ENCODE results near the gene ZNF845.
"Not testable (repeated sequence)": the region's sequence is repeated elsewhere in the genome, so short reads cannot be mapped to it uniquely, and the experiment has no call there.

ZNF845 gene
- 62.7 to 88.9 (median 71.8) reads per million in 4 experiments for total RNA-seq

DNA sequence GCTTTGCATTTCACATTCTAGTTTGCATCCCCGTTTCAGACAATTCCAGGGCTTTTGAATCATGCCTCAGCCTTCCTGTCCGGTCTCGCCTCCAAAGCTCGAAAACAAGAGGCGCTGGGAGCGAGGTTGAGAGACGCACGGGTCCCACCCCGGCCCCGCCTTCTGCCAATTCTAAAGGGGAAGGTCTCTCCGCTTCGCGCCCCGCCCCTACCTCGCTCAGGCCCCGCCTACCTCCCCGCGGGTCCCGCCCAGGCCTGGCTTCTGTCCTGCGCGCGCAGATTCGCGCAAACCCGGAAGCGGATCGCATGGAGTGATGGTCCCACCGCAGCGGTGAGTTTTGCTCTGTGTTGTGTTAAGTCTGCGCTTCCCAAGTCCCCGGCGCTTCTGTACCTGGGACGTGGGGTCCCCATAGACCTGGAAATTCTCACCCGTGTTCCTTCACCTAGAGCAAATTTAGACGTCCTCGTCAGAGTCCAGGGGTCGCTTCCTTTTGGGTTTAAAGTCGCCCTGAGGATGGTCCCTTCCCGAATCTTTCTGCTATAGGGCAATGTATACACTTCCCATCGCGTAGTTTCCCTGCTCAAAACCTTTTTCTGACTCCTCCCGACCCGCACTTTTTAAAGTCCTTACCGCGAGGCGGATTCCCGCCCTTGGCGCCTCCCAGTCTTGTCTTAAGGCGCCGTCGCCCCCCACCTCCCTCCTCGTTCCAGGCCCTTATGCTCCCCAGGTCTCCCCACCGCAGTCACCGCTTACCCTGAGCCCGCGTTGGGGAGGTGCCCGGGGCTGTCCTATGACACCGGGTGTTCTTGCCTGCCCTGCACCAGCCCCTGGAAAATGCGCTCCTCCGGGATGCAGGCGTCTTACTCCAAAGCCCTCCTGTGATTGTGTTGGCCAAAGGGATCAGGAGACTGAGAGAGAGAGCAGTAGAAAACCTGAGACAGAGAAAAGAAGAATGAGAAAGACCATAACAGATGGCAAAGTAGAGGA, at the start of gene ZNF845:
Gene ZNF845, plus strand, starts transcription at position 287 of the 987 bp plus-strand sequence. CDS start 7,559 bp downstream, outside the sequence.
- peak; percentile 97 for DNase-seq

DNA sequence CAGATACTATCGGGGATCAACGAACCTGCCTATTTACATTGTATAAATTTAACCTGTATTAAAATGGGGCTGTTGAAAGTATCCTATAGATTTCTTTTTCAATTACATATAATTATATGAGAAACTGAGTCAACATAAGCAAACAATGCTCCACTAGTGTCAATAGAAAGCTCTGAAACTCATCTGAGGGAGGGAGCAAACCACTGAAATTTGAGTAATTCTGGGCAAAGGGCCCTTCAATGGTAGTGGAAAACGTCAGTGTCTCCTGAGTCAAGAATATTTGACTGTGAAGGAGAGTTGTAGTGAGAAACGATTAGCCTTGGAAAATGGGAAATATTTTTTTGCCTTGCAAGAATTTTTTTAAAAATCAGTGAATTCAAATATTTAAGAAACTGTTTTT, 48.5 kb upstream of the ZNF845 start:
- DNase-seq = no peak

DNA sequence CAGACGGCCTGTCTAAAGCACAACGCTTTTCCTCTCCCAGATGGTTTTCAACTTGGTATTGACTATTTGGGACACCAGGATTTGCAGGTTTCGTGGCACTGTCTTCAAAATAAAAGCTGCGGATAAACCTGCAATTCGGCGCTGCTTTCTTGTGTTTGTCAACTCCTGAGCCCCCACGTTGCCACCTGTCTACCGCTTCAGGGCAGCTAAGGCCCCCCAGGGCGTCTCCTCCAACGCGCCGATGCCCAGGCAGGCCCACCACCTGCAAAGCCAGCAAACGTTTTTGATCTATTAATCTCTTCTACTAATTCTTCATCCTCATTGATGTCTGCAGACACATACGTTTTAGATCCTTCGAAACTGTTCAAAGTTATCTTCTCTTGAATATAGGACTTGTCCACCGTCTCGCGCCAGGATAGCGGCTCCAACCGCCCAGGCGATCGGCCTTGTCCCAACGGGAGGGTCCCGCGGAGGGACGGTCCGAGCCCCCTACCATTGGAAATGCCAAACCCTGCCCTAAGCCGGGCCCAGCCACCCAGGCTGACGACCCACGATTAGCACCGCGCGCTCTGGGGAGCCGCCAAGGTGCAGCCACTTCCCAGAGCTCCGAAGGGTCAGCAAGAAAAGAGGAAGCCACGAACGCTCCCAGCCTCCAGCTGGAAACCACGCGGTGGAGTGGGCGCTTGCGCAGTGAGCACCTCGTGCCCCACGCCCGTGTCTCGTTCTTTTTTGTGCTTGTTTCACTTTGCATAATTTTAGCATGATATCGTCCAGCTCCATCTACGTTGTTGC, 42.6 kb upstream of the ZNF845 start:
- no peak for DNase-seq

DNA sequence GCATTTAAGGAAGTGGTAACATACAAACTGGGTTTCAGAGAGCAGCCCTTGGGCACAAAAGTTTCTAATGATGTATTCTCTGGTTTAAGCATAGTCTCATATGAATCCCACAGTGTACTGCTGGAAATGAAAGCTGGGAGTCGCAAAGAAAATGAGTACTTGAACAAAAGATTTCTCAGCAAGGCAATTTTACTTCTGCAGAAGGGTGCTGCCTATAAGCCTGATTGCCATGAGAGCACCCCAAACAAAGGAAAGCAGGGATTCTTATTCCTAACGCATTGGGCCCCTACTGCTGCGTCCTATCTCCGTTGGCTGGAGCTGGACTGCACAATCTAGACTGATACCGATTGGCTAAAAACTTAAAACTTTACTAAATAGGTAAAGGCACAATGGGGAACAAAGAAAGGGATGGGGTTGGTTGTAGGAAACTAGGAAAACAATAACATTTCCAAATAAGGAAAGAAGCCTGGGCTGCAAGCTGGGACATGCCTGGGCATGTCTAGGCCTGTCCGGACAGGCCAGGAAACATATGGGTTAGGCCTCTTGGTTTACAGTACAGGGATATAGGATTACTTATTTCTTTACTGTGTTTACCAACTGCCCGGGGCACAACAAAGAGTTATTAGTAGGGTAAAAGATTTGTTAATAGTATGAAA, 38.6 kb upstream of the ZNF845 start:
- DNase-seq = no peak

DNA sequence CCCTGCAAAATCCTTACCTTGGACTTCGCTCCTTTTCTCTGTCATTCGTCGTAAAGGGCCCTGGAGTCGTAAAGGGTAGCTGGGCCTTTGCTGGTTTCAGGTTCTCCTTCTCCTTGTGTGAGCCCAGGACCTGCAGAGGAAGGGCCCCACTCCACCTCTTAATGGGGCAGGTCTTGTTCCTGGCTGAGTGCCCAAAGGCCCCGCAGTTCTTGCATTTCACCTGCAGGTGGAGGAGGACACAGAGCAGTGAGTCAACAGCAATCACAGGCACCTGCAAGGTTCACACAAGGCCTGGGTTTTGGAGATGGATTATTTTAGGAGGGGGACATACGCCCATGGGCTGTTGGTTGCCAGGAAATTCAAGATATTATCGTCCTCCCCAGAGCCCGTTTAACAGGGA, 32.2 kb upstream of the ZNF845 start:
- not testable (repeated sequence) for DNase-seq

DNA sequence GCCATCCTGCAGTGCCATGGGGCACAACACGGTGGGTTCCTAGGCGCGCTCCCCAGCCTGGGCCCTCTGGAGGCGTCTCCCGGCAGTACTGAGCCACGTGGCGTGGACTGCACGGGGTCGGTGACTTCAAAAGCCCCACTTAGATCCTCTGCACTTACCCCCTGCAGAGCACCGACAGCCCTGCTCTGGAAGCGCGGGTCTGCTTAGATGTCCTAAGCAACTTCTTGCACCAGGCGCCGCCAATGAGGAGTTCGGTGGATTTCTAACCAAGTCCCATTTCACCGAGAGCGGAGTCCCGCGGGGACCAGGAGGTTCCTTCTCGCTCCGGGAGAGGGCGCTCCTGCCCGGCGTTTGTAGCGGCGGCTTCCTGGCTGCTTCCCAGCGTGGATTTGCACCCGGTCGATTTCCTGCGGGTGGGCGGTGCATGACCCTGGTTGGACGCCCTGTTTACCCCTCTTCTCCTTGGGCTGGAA, 25.2 kb upstream of the ZNF845 start:
- peak; percentile 6 for DNase-seq

DNA sequence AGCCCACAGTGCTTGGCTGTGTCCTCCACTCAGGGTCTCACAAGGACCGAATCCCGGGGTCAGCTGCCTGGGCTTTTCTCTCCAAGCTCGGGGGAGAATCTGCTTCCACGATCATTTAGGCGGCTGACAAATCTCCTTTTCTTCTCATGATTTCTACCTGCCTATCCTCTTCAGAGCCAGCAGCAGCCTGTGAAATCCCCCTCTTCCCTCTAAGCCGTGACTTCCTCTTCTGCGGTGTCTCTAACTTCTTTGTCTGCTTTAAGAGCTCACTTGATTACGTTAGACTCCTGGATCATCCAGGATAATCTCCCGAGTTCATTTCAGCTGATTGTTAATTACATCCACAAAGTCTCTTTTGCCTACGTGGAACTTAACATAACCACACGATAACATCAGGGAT, 22.5 kb upstream of the ZNF845 start:
- DNase-seq = no peak

DNA sequence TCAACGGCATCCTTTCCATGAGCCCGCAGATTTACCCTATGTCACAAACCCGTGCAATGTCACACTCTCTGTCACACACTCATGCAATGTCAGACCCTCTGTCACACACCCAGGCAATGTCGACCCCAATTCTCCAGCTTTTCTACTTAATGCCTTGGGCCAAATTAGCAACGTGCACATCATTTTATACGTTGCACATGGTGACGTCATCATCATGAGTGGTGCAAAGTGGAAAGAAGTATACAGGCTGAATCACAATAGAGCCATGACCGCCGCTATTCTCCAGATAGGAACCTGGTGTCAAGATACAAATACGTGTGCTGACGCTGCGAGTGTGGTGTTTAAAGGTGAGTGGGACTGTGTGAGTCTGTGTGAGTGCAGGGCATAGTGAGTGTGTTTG, 21.7 kb upstream of the ZNF845 start:
- DNase-seq = no peak

DNA sequence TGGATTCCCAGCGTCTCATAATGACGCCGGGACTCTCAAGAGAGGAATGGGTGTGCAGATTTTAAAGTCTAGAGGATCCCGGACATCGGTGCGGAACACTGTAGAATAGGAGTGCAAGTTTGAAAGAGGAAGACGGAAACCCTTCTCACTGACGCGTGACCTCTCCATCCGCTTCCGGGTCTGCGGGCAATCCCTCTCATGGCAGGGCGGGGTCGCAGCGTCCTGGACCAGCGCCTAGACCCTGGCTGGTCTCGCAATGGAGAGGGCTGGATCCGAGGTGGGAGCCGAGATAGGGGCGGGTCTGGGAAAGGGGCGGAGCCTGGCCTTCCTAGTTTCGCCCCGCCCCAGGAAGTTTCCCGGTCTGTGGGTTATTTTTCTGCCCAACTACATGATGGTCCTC, 4.6 kb upstream of the ZNF845 start:
- DNase-seq = no peak

DNA sequence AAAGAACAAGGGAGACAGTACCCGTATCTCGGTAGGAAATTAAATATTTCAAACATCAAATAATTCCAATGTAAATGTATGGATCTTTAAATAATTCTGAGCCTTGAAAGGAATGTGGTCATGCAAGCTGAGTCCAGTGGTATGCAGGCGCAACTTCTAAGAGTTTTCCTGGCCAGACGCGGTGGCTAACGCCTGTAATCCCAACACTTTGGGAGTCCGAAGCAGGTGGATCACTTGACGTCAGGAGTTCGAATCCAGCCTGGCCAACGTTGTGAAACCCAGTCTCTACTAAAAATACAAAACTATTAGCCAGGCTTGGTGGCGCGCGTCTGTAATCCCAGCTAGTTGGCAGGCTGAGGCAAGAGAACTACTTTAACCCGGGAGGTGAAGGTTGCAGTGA, 1.1 kb upstream of the ZNF845 start:
- no peak for DNase-seq

DNA sequence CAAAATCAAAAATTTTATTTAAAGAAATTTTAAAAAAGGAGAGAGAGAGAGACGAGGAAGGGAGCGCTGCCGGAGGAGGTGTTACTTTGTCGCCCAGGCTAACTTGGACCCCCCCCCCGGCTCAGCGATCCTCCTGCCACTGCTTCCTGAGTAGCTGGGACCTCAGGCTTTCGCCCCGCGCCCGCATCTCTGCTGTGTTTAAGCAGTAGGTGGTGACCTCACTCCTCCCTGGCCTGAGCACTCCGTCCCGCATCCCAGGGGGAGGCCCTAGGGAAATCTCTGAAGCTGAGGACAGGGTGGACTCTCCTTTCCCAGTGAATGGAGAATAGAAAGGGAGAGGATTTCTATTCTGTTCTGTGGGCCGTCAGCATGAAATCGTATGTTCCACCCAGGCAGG, 485 bp upstream of the ZNF845 start:
- peak; percentile 9 for DNase-seq

DNA sequence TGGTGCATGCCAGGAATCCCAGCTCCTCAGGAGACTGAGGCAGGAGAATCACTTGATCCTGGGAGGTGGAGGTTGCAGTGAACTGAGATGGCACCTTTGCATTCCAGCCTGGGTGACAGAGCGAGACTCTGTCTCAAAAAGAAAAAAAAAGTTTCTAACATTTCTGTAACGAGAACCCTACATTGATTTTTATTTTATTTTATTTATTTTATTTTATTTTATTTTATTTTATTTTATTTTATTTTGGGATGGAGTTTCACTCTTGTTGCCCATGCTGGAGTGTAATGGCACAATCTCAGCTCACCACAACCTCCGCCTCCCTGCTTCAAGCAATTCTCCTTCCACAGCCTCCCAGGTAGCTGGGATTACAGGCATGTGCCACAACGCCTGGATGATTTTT, 10.9 kb downstream of the ZNF845 start:
- not testable (repeated sequence) for DNase-seq

DNA sequence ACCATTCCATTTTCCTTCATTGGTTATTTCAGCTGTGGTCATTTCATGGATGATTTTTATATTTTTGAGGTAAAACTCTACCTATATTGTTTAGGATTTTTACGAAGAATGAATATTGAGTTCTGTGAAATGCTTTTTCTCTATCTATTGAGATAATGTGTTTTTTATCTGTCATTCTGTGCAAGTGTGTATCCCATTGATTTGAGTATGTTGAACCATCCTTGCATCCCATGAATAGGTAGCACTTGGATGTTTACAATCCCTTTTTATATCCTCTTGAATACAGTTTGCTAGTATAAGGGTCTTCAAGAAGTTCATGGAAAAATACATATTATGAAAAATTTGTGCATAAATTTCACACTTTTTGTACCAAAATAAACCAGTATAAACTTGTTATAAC, 22.2 kb downstream of the ZNF845 start:
- DNase-seq = no peak

DNA sequence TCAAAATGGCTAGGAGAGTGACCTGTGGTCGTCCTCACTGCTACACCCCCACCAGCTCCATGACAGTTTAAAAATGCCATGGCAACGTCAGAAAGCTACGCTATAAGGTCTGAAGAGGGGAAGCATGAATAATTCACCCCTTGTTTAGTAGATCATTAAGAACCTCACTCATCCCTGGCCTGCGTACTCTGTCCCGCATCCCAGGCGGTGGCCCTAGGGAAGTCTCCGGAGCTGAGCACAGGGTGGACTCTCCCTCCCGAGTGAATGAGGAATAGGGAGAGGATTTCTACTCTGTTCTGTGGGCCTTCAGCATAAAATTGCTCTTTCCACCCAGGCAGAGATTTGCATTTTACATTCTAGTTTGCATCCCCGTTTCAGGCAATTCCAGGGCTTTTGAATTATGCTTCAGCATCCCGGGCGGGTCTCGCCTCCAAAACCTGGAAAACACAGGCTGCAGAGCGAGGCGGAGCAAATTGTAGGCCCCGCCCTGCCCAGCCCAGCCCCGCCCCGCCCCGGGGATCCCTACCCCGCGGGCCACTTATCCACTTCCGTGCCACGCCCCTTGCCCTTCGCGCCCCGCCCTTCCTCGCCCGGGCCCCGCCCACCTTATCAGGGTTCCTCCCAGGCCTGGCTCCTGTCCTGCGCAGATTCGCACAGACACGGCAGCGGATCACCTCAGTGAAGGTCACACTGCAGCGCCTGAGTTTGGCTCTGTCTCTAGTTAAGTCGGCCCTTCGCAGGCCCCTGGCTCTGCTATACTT, 24.5 kb downstream of the ZNF845 start:
- no peak for DNase-seq

DNA sequence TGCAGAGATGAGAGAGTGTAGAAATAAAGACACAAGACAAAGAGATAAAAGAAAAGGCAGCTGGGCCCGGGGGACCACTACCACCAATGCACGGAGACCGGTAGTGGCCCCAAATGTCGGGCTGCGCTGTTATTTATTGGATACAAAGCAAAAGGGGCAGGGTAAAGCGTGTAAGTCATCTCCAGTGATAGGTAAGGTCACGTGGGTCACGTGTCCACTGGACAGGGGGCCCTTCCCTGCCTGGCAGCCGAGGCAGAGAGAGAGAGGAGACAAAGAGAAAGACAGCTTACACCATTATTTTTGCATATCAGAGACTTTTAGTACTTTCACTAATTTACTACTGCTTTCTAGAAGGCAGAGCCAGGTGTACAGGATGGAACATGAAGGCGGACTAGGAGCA, 26.5 kb downstream of the ZNF845 start:
- DNase-seq = not testable (repeated sequence)

DNA sequence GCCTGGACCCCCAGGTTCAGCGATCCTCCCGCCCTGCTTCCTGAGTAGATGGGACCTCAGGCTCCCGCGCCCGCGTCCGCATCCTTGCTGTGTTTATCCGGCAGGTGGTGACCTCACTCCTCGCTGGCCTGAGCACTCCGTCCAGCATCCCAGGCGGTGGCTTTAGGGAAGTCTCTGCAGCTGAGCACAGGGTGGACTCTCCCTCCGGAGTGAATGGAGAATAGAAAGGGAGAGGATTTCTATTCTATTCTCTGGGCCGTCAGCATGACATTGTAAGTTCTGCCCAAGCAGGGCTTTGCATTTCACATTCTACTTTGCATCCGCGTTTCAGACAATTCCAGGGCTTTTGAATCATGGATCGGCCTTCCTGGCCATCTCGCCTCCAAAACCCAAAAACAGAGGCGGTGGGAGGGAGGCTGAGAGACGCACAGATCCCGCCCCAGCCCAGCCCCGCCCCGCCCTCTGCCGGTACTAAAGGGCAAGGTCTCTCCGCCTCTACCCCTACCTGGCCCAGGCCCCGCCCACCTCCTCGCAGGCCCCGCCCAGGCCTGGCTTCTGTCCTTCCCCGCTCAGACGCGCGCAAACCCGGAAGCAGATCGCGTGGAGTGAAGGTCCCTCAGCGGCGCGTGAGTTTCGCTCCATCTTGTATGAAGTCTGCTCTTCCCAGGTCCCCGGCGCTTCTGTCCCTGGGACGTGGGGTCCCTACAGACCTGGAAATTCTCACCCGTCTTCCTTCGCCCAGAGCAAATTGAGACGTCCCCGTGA, 31.8 kb downstream of the ZNF845 start, which contains the start of gene ZNF525:
Gene ZNF525, plus strand, starts transcription at position 572 of the 765 bp plus-strand sequence. CDS start 6,577 bp downstream, outside the sequence.
- peak; percentile 96 for DNase-seq

DNA sequence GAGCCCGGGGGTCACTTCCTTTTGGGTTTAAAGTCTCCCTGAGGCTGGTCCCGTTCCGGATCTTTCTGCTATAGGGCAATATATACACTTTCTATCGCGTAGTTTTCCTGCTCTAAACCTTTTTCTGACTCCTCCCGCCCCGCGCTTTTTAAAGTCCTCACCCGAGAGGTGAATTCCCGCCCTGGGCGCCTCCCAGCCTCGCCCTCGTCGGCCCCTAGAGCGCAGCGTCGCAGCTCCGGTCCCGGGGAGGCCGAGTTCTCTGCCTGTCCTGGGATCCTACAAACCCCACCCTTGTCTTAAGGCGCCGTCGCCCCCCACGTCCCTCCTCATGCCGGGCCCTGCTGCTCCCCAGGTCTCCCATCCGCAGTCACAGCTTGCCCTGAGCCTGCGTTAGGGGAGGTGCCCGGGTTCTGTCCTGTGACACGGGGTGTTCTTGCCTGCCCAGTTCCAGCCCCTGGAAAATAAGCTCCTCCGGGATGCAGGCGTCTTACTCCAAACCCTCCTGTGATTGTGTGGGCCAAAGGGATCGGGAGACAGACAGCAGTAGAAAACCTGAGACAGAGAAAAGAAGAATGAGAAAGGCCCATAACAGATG, 32.4 kb downstream of the ZNF845 start:
- DNase-seq = peak; percentile 40

DNA sequence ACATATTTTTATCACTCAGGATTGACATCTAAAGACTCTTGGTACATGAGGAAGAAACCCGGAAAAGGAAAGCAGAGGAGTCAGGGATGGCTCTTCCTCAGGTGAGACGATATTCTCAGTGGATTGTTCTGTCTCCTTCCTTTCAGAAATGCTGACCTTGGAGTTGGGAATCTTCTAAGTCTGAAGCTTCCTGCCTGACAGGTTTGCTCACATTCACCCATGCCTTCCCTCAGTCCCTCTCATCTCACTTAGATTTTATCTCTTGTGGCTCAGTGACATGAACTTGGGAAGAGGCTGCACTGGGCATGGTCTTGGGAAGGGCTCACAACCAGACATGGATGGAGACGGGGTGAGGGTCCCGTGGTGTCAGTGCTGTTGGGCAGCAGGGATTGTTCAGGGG, 38.6 kb downstream of the ZNF845 start:
- no peak for DNase-seq

DNA sequence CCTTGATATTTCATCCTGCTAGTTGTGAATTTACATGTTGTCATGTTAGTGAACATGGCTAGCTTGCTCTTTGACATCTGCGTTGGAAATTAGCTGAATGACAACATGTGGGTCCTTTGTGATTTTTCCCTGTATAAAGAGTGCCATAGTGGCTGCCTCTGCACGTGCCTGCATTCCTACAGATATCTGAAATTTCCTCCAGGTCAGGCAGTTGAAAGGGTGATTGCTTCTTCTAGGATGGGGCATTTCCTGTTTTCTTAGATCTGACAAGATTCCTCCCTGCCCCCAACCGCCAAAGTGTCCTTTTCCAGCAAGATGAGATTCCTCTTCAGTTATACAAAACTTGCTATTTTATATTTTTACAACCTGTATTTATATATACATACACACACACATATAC, 40.7 kb downstream of the ZNF845 start:
- DNase-seq = no peak

DNA sequence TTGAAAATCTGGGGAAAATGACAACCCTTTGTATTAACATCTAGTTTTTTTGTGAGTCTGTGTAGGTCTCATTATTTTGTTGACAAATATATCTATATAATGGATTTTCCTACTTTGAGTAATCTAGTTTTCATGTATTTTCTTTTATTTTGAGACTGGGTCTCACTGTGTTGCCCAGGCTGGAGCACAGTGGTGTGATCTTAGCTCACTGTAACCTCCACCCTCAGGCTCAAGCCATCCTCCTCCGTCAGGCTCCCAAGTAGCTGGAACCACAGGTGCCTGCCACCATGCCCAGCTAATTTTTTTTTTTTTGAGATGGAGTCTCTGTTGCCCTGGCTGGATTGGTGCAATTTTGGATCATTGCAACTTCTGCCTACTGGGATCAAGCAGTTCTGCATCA, 41.2 kb downstream of the ZNF845 start:
- DNase-seq = no peak

DNA sequence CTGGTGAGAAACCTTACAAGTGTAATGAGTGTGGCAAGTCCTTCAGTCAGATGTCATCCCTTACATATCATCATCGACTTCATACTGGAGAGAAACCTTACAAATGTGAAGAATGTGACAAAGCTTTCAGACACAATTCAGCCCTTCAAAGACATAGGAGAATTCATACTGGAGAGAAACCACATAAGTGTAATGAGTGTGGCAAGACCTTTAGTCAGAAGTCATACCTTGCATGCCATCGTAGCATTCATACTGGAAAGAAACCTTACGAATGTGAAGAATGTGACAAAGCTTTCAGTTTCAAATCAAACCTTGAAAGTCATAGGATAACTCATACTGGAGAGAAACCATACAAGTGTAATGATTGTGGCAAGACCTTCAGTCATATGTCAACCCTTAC, 47.8 kb downstream of the ZNF845 start:
- no peak for DNase-seq

All from effector CD8-positive, alpha-beta T cell (primary cell).